Type B pancreatic cell (in vitro differentiated cells): Measurements from ENCODE around the gene PRKCA. TPM values are rescaled to one million over a fixed set of nuclear protein-coding genes. Genes with fewer than 3 reads are reported as not detected.

Experiments
- DNase-seq: peaks from one replicate; pipeline ENCODE4 v3.0.0; 2021; ENCODE audit warnings: mixed read lengths; ENCODE audit not compliant: unreplicated experiment; ENCODE audit errors: extremely low spot score
- H3K27ac Mint-ChIP-seq: 2 replicates; pipeline ENCODE4 v1.8.0; 2021; ENCODE audit warnings: mild to moderate bottlenecking, mixed read lengths
- H3K27me3 Mint-ChIP-seq: 2 replicates; pipeline ENCODE4 v1.8.0; 2021; ENCODE audit warnings: mixed read lengths
- H3K36me3 Mint-ChIP-seq: 2 replicates; pipeline ENCODE4 v1.8.0; 2021; ENCODE audit warnings: mixed read lengths
- H3K4me1 Mint-ChIP-seq: one replicate; pipeline ENCODE4 v1.8.0; 2021; ENCODE audit warnings: mixed read lengths; ENCODE audit not compliant: unreplicated experiment
- H3K4me3 Mint-ChIP-seq: 2 replicates; pipeline ENCODE4 v1.8.0; 2021; ENCODE audit warnings: mild to moderate bottlenecking, mixed read lengths
- H3K9me3 Mint-ChIP-seq: 2 replicates; pipeline ENCODE4 v1.8.0; 2021; ENCODE audit warnings: mixed read lengths
- total RNA-seq: library from RNA; stranded (reverse); gene quantifications from 2 replicates; pipeline ENCODE4 v1.2.1, GENCODE V29; 2021; ENCODE audit warnings: low replicate concordance
- TF ChIP-seq, protein P1 (sequence below): fragments of 200-600 bp; sonication (generic); conservative IDR thresholded peaks from 2 replicates; pipeline ENCODE4 v1.5.0; 2021; ENCODE audit warnings: antibody characterized with exemption, mild to moderate bottlenecking

Gene PRKCA
- total RNA-seq, 1 donor from 2014 or later: 16.1 TPM

DNA sequence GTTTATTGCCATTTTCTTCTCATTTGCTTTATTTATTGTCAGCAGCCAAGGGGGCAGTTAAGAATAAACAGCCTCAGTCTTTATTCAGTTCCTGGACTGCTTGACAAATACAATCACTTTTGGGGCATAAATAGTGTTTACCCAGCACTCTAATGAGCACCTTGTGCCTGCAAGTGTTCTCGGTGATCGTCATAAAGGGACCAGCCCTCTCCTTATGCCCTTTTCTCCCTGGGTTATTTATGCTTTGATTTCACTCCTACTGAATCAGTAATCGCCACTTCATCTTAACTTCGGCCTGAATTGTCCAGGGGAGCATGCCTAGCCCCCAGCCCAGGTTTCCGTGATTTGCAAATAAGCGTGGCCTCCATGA, 476.8 kb downstream of the PRKCA start:
- Mint-ChIP-seq H3K36me3 (no peaks in the 10 kb centered on the region), H3K27me3 (no peaks in the 10 kb centered on the region)
- no peak for DNase-seq

DNA sequence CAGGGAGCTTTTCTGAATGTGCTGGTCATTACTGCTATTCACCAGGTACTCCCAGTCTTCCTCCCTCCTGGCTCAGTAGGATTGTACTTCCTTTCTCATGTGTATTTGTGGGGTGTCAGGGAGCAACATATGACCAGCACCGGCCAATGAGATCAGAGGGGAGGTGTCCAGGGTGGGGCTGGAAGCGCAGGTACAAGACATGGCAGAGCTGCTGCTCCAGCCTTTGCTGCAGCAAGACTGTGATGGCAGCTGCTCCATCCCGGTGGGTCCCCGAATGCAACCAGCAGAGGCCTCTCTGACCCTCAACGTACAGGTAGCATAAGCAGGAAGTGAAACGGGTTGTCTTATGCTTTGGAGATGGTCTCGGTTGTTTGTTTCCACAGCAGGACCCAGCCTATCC, 478.7 kb downstream of the PRKCA start:
- TF ChIP-seq, protein P1, sequence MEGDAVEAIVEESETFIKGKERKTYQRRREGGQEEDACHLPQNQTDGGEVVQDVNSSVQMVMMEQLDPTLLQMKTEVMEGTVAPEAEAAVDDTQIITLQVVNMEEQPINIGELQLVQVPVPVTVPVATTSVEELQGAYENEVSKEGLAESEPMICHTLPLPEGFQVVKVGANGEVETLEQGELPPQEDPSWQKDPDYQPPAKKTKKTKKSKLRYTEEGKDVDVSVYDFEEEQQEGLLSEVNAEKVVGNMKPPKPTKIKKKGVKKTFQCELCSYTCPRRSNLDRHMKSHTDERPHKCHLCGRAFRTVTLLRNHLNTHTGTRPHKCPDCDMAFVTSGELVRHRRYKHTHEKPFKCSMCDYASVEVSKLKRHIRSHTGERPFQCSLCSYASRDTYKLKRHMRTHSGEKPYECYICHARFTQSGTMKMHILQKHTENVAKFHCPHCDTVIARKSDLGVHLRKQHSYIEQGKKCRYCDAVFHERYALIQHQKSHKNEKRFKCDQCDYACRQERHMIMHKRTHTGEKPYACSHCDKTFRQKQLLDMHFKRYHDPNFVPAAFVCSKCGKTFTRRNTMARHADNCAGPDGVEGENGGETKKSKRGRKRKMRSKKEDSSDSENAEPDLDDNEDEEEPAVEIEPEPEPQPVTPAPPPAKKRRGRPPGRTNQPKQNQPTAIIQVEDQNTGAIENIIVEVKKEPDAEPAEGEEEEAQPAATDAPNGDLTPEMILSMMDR: no peak
- Mint-ChIP-seq H3K27ac (no peak overlapping the region), H3K4me3 (no peak overlapping the region), H3K9me3 (no peaks in the 10 kb centered on the region), H3K27me3 (no peaks in the 10 kb centered on the region), H3K4me1 (peaks cover 11% of the 10 kb centered on the region), H3K36me3 (no peaks in the 10 kb centered on the region)
- no peak for DNase-seq

More for the DNA sequence above, 476.8 kb downstream of the PRKCA start:
- TF ChIP-seq, protein P1: no peak
- peaks cover 26% of the 10 kb centered on the region for H3K4me1 Mint-ChIP-seq
- H3K27ac Mint-ChIP-seq: no peak overlapping the region
- no peaks in the 10 kb centered on the region for H3K9me3 Mint-ChIP-seq
- no peak overlapping the region for H3K4me3 Mint-ChIP-seq

DNA sequence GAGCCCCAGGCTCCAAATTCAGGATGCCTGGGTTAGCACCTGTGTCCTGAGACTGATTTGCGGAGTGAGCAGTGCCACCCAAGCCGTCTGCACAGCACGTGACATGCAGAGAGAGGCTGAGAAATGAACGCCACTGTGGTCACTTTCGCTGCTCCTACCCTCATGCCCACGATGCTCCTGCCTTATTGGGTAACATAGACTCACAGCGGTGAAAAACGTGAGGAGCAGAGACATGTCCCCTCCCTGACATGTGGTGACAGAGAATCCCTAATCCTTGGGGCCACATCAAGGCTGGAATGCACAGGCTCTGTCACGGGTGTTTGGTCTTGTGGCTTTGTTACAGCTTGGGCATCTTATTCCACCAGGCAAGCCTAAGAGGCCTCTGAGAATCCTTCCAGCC, 480.4 kb downstream of the PRKCA start:
- TF ChIP-seq, protein P1: no peak
- Mint-ChIP-seq H3K9me3 (no peaks in the 10 kb centered on the region), H3K4me3 (no peak overlapping the region), H3K36me3 (no peaks in the 10 kb centered on the region), H3K27me3 (no peaks in the 10 kb centered on the region), H3K4me1 (peaks cover 5% of the 10 kb centered on the region), H3K27ac (no peak overlapping the region)
- no peak for DNase-seq

DNA sequence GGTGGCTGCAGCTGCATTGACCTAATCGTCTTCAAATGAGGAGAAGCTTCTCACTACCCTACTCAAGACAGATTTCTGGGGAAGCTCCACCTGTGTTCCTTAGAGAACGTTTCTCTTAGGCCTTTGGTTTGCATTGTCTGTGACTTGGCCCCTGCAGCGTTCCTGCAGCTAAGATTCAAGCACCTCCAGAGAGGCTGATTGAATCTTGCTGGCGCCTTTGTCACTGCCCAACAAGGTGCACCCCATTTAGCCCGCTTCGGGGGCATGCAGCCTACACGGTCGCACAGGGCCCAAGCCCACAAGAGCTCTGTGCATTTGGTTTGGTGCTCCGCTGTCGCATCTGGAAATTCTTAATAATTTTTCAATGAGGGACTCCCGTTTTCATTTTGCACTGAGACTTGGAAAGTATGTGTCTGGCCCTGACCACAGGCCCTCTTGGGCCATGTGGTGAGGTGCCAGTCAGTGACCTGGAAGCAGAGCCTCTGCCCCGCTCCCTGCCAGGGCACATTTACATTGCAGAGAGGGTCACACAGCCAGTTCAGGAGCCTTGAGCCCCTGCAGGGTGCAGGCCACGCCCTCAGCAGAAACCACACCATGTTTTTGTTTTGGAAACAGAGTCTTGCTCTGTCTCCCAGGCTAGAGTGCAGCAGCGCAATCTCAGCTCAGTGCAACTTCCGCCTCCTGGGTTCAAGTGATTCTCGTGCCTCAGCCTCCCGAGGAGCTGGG, 481.4 kb downstream of the PRKCA start:
- Mint-ChIP-seq H3K27ac (no peak overlapping the region), H3K36me3 (no peaks in the 10 kb centered on the region), H3K4me3 (no peak overlapping the region), H3K27me3 (no peaks in the 10 kb centered on the region), H3K4me1 (peaks cover 2% of the 10 kb centered on the region), H3K9me3 (no peaks in the 10 kb centered on the region)
- no peak for DNase-seq
- TF ChIP-seq, protein P1: no peak

DNA sequence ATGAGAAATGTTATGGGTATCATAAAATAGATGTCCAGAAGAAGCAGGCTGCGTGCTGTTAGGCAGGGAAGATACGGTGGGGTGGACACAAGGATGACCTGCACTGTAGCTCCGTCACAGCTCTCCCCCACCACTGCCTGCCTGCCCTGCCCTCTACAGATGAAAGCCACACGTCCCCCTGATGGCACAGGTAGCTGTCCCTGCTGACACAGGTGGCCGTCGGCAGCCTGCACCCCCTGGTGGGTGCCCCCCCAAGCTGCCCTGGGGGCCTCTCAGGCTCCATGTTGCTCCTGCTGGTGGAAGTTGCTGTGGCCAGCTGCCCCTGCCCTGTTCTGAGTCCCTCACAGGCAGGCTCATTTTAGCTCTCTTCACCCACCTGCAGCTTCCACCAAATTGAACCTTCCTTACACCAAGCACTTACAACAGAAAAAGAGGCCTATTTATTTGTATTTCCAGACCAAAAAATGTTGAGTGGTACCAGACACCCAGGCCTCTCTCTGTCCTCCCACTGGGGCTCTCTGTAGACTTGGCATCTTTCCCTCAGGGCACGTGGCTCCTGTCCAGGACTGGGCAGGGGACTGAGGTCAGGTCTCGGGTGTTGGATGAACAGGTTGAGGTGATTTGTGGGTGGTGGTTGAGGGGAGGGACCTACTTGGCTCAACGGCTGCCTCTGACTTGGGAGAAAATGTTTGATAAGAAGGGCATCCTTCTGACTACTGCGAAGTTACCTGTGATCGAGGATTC, 482.4 kb downstream of the PRKCA start:
- Mint-ChIP-seq H3K4me1 (no peaks in the 10 kb centered on the region), H3K27me3 (no peaks in the 10 kb centered on the region), H3K36me3 (no peaks in the 10 kb centered on the region), H3K9me3 (no peaks in the 10 kb centered on the region), H3K4me3 (no peak overlapping the region), H3K27ac (no peak overlapping the region)
- no peak for DNase-seq
- TF ChIP-seq, protein P1: no peak
